K562 (cell line): ENCODE data around the gene SCYL1. TPM values are rescaled to one million over a fixed set of nuclear protein-coding genes. Genes with fewer than 3 reads are reported as not detected.
A peak's percentile ranks its signal among the peaks of the same experiment; 100 is the strongest.

Experiments used
- CEBPZ ChIP-seq: fragments of 150-350 bp; IDR thresholded peaks from 2 replicates; pipeline ENCODE4 v1.6.1; 2014; ENCODE audit warnings: low read depth, mild to moderate bottlenecking, low read length, borderline replicate concordance
- CHCHD3 ChIP-seq: fragments of 250-450 bp; sonication (Bioruptor Pico); IDR thresholded peaks from 2 replicates; pipeline ENCODE4 v2.1.2; 2022; ENCODE audit warnings: mild to moderate bottlenecking
- HSF4 ChIP-seq: fragments of 250-450 bp; sonication (Bioruptor Pico); IDR thresholded peaks from 2 replicates; pipeline ENCODE4 v2.1.2; 2022; ENCODE audit warnings: mild to moderate bottlenecking, moderate library complexity, borderline replicate concordance
- MITF ChIP-seq: IDR thresholded peaks from 2 replicates; pipeline ENCODE4 v1.6.1; 2014; ENCODE audit warnings: antibody characterized with exemption
- NFIX ChIP-seq: fragments of 250-450 bp; sonication (Bioruptor Pico); IDR thresholded peaks from 2 replicates; pipeline ENCODE4 v1.4.0; 2020; ENCODE audit warnings: low read depth, mild to moderate bottlenecking, moderate library complexity
- POLR3A ChIP-seq: IDR thresholded peaks from 2 replicates; pipeline ENCODE4 v1.6.1; 2011; ENCODE audit warnings: borderline replicate concordance, mild to moderate bottlenecking, moderate library complexity; ENCODE audit not compliant: insufficient read length, insufficient read depth; ENCODE audit errors: extremely low read depth
- RAD51 ChIP-seq: fragments of 450-650 bp; IDR thresholded peaks from 2 replicates; pipeline ENCODE4 v1.7.1; 2016; ENCODE audit warnings: low read depth, mild to moderate bottlenecking, borderline replicate concordance
- polyA plus RNA-seq, 8 experiments: library from polyadenylated mRNA; depleted of rRNA in 4 of 8; stranded (reverse) in 5 of 8; unstranded in 3 of 8; fragments of >200 nt; fragmentation: Nextera tagmentation in 2 of 8; fragmentation: Illumina TruSeq in 1 of 8; extraction: Ambion mirVana in 2 of 8; extraction: Trizol in 1 of 8; gene quantifications; 2 replicates each; pipeline versions ENCODE4 v1.2.1 to v1.2.3, GENCODE V29; 2011 to 2014; ENCODE audit warnings: inconsistent platforms in 1 of 8, missing spikeins in 1 of 8
- total RNA-seq, 7 experiments: library from RNA; depleted of rRNA in 6 of 7; stranded (reverse); fragments of >200 nt in 6 of 7; fragmentation: Illumina TruSeq in 2 of 7; extraction: Trizol in 2 of 7; gene quantifications; 2 replicates each; pipeline versions ENCODE4 v1.2.1 to v1.2.3, GENCODE V29; 2011 to 2021; ENCODE audit warnings: low replicate concordance in 1 of 7
- TF ChIP-seq, protein P1 (sequence below): fragments of 450-650 bp; IDR thresholded peaks from 2 replicates; pipeline ENCODE4 v1.6.1; 2017; ENCODE audit warnings: antibody characterized with exemption, mild to moderate bottlenecking

Gene SCYL1
- total and polyA plus RNA-seq, 9 of the 15 experiments (the other 6 are each of a cell fraction or from before 2014, with no cell fraction given), result 1.9 to 145 (median 57.6) TPM

DNA sequence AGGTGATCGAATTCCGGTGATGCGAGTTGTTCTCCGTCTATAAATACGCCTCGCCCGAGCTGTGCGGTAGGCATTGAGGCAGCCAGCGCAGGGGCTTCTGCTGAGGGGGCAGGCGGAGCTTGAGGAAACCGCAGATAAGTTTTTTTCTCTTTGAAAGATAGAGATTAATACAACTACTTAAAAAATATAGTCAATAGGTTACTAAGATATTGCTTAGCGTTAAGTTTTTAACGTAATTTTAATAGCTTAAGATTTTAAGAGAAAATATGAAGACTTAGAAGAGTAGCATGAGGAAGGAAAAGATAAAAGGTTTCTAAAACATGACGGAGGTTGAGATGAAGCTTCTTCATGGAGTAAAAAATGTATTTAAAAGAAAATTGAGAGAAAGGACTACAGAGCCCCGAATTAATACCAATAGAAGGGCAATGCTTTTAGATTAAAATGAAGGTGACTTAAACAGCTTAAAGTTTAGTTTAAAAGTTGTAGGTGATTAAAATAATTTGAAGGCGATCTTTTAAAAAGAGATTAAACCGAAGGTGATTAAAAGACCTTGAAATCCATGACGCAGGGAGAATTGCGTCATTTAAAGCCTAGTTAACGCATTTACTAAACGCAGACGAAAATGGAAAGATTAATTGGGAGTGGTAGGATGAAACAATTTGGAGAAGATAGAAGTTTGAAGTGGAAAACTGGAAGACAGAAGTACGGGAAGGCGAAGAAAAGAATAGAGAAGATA, 25.7 kb upstream of the SCYL1 start, which contains the start of gene MALAT1 (continued):
- TF ChIP-seq POLR3A (no peak), HSF4 (CRISPR knock-in tag) (no peak), NFIX (peak; percentile 27; the same call in 1 of the 2 replicates), MITF (no peak; the same call in 1 of the 2 replicates), CEBPZ (peak; percentile 51; the same call in 1 of the 2 replicates), CHCHD3 (peak; percentile 98), RAD51 (no peak)
- TF ChIP-seq, protein P1, sequence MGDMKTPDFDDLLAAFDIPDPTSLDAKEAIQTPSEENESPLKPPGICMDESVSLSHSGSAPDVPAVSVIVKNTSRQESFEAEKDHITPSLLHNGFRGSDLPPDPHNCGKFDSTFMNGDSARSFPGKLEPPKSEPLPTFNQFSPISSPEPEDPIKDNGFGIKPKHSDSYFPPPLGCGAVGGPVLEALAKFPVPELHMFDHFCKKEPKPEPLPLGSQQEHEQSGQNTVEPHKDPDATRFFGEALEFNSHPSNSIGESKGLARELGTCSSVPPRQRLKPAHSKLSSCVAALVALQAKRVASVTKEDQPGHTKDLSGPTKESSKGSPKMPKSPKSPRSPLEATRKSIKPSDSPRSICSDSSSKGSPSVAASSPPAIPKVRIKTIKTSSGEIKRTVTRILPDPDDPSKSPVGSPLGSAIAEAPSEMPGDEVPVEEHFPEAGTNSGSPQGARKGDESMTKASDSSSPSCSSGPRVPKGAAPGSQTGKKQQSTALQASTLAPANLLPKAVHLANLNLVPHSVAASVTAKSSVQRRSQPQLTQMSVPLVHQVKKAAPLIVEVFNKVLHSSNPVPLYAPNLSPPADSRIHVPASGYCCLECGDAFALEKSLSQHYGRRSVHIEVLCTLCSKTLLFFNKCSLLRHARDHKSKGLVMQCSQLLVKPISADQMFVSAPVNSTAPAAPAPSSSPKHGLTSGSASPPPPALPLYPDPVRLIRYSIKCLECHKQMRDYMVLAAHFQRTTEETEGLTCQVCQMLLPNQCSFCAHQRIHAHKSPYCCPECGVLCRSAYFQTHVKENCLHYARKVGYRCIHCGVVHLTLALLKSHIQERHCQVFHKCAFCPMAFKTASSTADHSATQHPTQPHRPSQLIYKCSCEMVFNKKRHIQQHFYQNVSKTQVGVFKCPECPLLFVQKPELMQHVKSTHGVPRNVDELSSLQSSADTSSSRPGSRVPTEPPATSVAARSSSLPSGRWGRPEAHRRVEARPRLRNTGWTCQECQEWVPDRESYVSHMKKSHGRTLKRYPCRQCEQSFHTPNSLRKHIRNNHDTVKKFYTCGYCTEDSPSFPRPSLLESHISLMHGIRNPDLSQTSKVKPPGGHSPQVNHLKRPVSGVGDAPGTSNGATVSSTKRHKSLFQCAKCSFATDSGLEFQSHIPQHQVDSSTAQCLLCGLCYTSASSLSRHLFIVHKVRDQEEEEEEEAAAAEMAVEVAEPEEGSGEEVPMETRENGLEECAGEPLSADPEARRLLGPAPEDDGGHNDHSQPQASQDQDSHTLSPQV, result 0 out of 2 replicates have a peak, but pooled peaks have one; percentile 55
